Effector CD8-positive, alpha-beta T cell (primary cell): ENCODE measurements around the gene TRIM7.
"Not testable (repeated sequence)": the region's sequence is repeated elsewhere in the genome, so short reads cannot be mapped to it uniquely, and the experiment has no call there.

Experiments
- DNase-seq: peaks from one replicate; lab custom pipeline; 2025; lab: John Stamatoyannopoulos, UW

Gene TRIM7

DNA sequence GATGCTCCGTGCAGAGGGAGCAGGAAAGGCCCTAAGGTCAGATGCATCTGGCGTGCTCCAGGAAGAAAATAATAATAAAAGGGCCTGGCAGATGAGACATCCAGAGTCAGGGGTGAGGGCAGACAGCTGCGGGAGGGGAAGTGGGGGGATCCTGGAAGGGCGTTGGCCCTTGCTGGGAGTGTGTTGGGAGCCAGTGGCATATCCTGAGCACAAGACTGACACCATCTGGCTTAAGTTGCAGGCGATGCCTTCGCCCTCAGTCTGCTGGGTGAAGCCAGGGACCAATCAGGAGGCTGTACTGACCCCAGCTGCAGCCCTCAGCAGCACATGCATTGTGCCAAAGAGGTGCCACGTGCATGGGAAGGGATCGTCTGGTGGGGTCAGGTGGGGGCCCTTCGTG, 53.9 kb downstream of the TRIM7 start:
- DNase-seq: no peak

DNA sequence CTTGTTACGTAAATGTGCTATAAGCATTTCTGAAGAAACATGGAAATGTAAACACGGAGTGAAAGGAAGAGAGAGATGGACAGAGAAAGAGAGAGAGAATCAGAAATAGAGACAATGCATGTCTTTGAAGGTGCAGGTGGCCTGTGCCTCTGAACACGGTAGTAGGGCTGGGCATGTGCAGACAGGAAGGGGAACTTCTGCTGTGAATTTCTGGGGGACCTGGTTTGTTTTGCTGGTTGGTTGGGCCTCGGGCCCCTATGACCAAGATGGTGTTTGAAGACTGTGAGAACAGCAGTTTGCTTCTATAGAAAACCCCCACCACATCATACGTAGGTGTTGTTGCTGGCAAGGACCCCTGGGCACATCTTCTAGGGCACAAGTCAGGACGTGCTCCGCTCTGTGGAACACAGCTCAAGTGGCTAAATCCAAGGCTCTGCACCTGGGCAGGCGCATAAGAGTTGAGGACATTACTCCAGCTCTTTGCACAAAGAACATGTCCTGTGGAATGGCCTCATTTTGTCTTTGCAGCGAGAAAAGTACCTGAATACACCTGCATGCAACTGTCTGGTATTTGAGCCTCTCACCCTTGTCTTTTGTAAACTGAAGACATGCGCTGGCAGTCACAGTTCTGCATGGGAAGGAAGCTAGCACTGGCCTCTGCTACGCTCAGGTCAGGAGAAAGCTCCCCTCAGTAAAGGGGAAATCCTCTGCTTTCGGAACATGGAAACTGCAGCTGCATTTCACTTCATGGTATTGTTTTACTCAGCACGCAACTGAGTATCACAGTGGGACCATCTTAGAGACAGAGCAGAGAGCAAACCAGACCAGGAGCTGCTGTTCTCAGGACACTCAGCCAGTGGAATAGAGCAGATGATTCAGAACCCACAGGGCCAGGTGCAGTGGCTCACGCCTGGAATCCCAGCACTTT, 54.9 kb downstream of the TRIM7 start:
- DNase-seq: no peak

DNA sequence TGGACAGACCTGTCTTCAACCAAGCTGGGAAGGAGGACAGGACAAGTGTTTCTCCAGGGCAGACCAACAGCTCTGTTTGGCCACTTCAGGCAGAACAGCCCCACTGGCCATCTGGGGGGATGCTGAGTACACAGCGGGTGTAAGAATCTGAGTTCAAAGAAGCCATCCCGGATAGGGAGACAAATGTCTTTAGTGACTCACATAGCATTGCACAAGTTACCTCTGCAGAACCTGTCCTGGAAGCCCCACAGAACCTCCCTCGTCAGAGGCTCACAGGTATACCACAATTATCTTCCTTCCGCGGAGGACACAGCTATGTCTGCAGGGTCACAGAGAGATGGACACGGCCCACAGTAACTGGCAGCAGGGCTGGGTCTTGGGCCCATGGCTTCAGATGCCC, 55.6 kb downstream of the TRIM7 start:
- no peak for DNase-seq

DNA sequence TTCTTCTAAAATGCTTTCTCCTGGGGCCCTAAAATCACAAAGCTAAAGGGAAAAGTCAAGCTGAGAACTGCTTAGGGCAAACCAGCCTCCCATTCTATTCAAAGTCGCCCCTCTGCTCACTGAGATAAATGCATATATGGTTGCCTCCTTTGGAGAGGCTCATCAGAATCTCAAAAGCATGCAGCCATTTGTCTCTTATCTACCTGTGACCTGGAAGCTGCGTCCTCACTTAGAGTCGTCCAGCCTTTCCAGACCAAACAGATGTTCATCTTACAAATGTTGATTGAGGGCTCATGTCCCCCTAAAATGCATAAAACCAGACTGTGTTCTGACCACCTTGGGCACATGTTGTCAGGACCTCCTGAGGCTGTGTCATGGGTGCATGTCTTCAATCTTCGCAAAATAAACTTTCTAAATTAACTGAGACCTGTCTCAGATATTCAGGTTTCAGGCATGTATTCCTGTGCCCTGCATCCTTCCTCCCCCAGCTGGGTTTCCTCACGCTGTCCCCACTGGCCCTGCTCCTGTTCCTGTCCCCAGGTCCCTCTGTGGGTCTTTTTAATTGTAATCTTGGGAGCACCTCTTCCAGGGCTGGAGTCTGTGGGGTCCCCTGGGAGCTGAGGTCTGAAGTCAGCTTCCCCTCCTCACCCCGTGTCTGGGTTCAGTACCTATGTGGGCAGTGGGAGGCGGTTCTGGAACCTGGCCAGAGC, 57.9 kb downstream of the TRIM7 start, which contains the start of gene OR2V2:
Gene OR2V2, plus strand, starts transcription at position 660 of the 710 bp plus-strand sequence. CDS start 7,357 bp downstream, outside the sequence.
- not testable (repeated sequence) for DNase-seq

DNA sequence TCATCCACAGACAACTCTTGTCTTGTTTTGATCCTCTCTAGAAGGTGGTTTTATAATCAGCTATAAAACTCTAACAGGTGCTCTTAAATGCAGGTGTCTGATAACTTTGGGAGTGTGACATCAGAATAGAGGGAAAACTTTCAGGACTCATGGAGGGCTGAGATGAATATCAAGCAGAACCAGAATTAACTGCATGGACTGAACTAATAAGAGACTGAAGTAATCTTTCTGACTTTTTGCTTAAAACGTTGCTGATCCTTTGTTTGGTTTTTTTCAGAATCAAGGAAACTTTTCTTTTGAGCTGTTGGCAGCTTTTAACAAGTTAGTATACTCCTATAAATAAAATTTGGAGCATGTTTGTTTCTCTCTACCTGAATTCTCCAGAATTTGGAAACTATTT, 59.9 kb downstream of the TRIM7 start:
- DNase-seq: no peak
